Measurements from ENCODE around the gene PLCB1. TPM values are rescaled to one million over a fixed set of nuclear protein-coding genes. Genes with fewer than 3 reads are reported as not detected.

The PLCB1 gene
- total and polyA plus RNA-seq, 4 donors: 1.6 to 43.8 (median 6.1) TPM

- H3K27me3 ChIP-seq (ENCODE audit: control insufficient read depth in 3 of 3, insufficient read depth in 3 of 3, low read length in 2 of 3): no peaks in the 10 kb centered on the region
- no peak for ATAC-seq (ENCODE audit: insufficient read depth, low FRiP score)
- no peak overlapping the region for H3K27ac ChIP-seq (ENCODE audit: low read depth in 1 of 2, low read length in 1 of 2)
- no peak for DNase-seq
- H3K36me3 ChIP-seq (ENCODE audit: control insufficient read depth in 4 of 4, insufficient read depth in 4 of 4, low read length in 4 of 4): no peaks in the 10 kb centered on the region
- H3K4me1 ChIP-seq (ENCODE audit: control insufficient read depth in 5 of 5, insufficient read depth in 5 of 5, low read length in 5 of 5): no peaks in the 10 kb centered on the region
- no peaks in the 10 kb centered on the region for H3K9me3 ChIP-seq (ENCODE audit: control insufficient read depth in 4 of 4, insufficient read depth in 3 of 4, low read length in 3 of 4)
- H3K9ac ChIP-seq (ENCODE audit: insufficient read depth in 1 of 2, low read length in 2 of 2): no peak overlapping the region
- TF ChIP-seq CTCF (IDR thresholded peaks at IDR 0.05; ENCODE audit: control extremely low read depth, extremely low read depth): no peak
- no peak overlapping the region for H3K4me3 ChIP-seq
These were observed 269.5 kb downstream of the PLCB1 start for GRCh38 chr20:8401556-8401955.

GRCh38 chr20:8402798-8403197 lies 270.7 kb downstream of the PLCB1 start:
- no peak overlapping the region for H3K4me3 ChIP-seq
- WGBS, 2 donors: 94 to 96% methylated on average over 1 of the region's 1 CpG
- no peak for TF ChIP-seq CTCF (IDR thresholded peaks at IDR 0.05; ENCODE audit: control extremely low read depth, extremely low read depth)

GRCh38 chr20:8404912-8405635 lies 273.0 kb downstream of the PLCB1 start:
- Histone ChIP-seq H3K9ac (ENCODE audit: insufficient read depth in 1 of 2, low read length in 2 of 2) (no peak overlapping the region), H3K27me3 (ENCODE audit: control insufficient read depth in 3 of 3, insufficient read depth in 3 of 3, low read length in 2 of 3) (no peaks in the 10 kb centered on the region)
- WGBS, 2 donors: 72 to 75% methylated on average over 6 of the region's 6 CpGs

More at GRCh38 chr20:8402798-8403197, 270.7 kb downstream of the PLCB1 start:
- ATAC-seq (ENCODE audit: insufficient read depth, low FRiP score) (no peak), DNase-seq (no peak)
- H3K27me3 ChIP-seq (ENCODE audit: control insufficient read depth in 3 of 3, insufficient read depth in 3 of 3, low read length in 2 of 3): no peaks in the 10 kb centered on the region
- no peaks in the 10 kb centered on the region for H3K36me3 ChIP-seq (ENCODE audit: control insufficient read depth in 4 of 4, insufficient read depth in 4 of 4, low read length in 4 of 4)
- no peaks in the 10 kb centered on the region for H3K4me1 ChIP-seq (ENCODE audit: control insufficient read depth in 5 of 5, insufficient read depth in 5 of 5, low read length in 5 of 5)
- H3K9ac ChIP-seq (ENCODE audit: insufficient read depth in 1 of 2, low read length in 2 of 2): no peak overlapping the region
- H3K9me3 ChIP-seq (ENCODE audit: control insufficient read depth in 4 of 4, insufficient read depth in 3 of 4, low read length in 3 of 4): no peaks in the 10 kb centered on the region
- no peak overlapping the region for H3K27ac ChIP-seq (ENCODE audit: low read depth in 1 of 2, low read length in 1 of 2)

More at GRCh38 chr20:8404912-8405635, 273.0 kb downstream of the PLCB1 start:
- TF ChIP-seq CTCF (IDR thresholded peaks at IDR 0.05; ENCODE audit: control extremely low read depth, extremely low read depth): no peak
- H3K36me3 ChIP-seq (ENCODE audit: control insufficient read depth in 4 of 4, insufficient read depth in 4 of 4, low read length in 4 of 4): no peaks in the 10 kb centered on the region
- no peak overlapping the region for H3K27ac ChIP-seq (ENCODE audit: low read depth in 1 of 2, low read length in 1 of 2)
- H3K4me1 ChIP-seq (ENCODE audit: control insufficient read depth in 5 of 5, insufficient read depth in 5 of 5, low read length in 5 of 5): no peaks in the 10 kb centered on the region
- ATAC-seq (ENCODE audit: insufficient read depth, low FRiP score) (no peak), DNase-seq (no peak)
- H3K4me3 ChIP-seq: no peak overlapping the region
- no peaks in the 10 kb centered on the region for H3K9me3 ChIP-seq (ENCODE audit: control insufficient read depth in 4 of 4, insufficient read depth in 3 of 4, low read length in 3 of 4)
